Measurements from ENCODE around the gene TNS4. TPM values are rescaled to one million over a fixed set of nuclear protein-coding genes. Genes with fewer than 3 reads are reported as not detected.

The TNS4 gene
- total RNA-seq, 1 donor from 2014 or later: 0.18 TPM

- intact Hi-C loops (cut with micrococcal nuclease): no loop called here
- CTCF ChIA-PET: interaction anchor here (0.8 to 2.1 kb wide), 4 partner anchors 64 to 85 kb away, joined by 3 to 8 read pairs (median 4); no protein-coding TSS in a partner anchor
- Mint-ChIP-seq H3K36me3 (ENCODE audit: low read depth) (peaks cover 15% of the 10 kb centered on the region), H3K4me3 (no peak overlapping the region), H3K27ac (no peak overlapping the region), H3K4me1 (peaks cover 28% of the 10 kb centered on the region), H3K9me3 (no peaks in the 10 kb centered on the region), H3K27me3 (no peaks in the 10 kb centered on the region)
- POLR2A ChIA-PET: no interaction called here
- no peak for ATAC-seq (ENCODE audit: low read depth)
- DNase-seq: no peak
- no peak for TF ChIP-seq CTCF (IDR thresholded peaks at IDR 0.05)
Measured at GRCh38 chr17:40448639-40449261, 52.7 kb downstream of the TNS4 start.

- no peaks in the 10 kb centered on the region for H3K9me3 Mint-ChIP-seq
- TF ChIP-seq CTCF (IDR thresholded peaks at IDR 0.05): no peak
- ChIA-PET POLR2A (interaction anchor here (0.9 to 1.0 kb wide), 2 partner anchors 8 to 13 kb away, joined by 3 read pairs; no protein-coding TSS in a partner anchor), CTCF (interaction anchor here (2.2 kb wide), 1 partner anchor 85 kb away, joined by 11 read pairs; no protein-coding TSS in a partner anchor)
- ATAC-seq (ENCODE audit: low read depth): no peak
- no peak for DNase-seq
- peaks cover 11% of the 10 kb centered on the region for H3K36me3 Mint-ChIP-seq (ENCODE audit: low read depth)
- H3K27me3 Mint-ChIP-seq: no peaks in the 10 kb centered on the region
- intact Hi-C loops (cut with micrococcal nuclease): no loop called here
- peaks cover 29% of the 10 kb centered on the region for H3K4me1 Mint-ChIP-seq
- H3K27ac Mint-ChIP-seq: no peak overlapping the region
- H3K4me3 Mint-ChIP-seq: no peak overlapping the region
Measured at GRCh38 chr17:40448213-40448638, 53.2 kb downstream of the TNS4 start.

- peaks cover 29% of the 10 kb centered on the region for H3K4me1 Mint-ChIP-seq
- TF ChIP-seq CTCF (IDR thresholded peaks at IDR 0.05): no peak
- ATAC-seq (ENCODE audit: low read depth): no peak
- no peak for DNase-seq
- H3K36me3 Mint-ChIP-seq (ENCODE audit: low read depth): peaks cover 8% of the 10 kb centered on the region
- no peaks in the 10 kb centered on the region for H3K27me3 Mint-ChIP-seq
- H3K4me3 Mint-ChIP-seq: no peak overlapping the region
- no peak overlapping the region for H3K27ac Mint-ChIP-seq
- intact Hi-C loops (cut with micrococcal nuclease): no loop called here
- H3K9me3 Mint-ChIP-seq: no peaks in the 10 kb centered on the region
- ChIA-PET POLR2A (interaction anchor here (0.9 to 1.0 kb wide), 3 partner anchors 9 to 28 kb away, joined by 3 to 6 read pairs (median 3); no protein-coding TSS in a partner anchor), CTCF (interaction anchor here (0.6 to 2.2 kb wide), 2 partner anchors 85 to 90 kb away, joined by 5 to 11 read pairs; no protein-coding TSS in a partner anchor)
Measured at GRCh38 chr17:40447806-40448205, 53.6 kb downstream of the TNS4 start.

- intact Hi-C loops (cut with micrococcal nuclease): no loop called here
- POLR2A ChIA-PET: interaction anchor here (0.7 to 1.0 kb wide), 4 partner anchors 9 to 29 kb away, joined by 3 to 6 read pairs (median 3); partner anchors contain the start of gene TOP2A
- no peaks in the 10 kb centered on the region for H3K9me3 Mint-ChIP-seq
Measured at GRCh38 chr17:40447148-40447644, 54.2 kb downstream of the TNS4 start.

More at GRCh38 chr17:40447148-40447644, 54.2 kb downstream of the TNS4 start:
- H3K27ac Mint-ChIP-seq: no peak overlapping the region
- H3K27me3 Mint-ChIP-seq: no peaks in the 10 kb centered on the region
- CTCF ChIA-PET: interaction anchor here (0.6 to 2.2 kb wide), 3 partner anchors 33 to 89 kb away, joined by 4 to 11 read pairs (median 5); no protein-coding TSS in a partner anchor
- DNase-seq: no peak
- H3K4me3 Mint-ChIP-seq: no peak overlapping the region
- peaks cover 32% of the 10 kb centered on the region for H3K4me1 Mint-ChIP-seq
- TF ChIP-seq CTCF (IDR thresholded peaks at IDR 0.05): no peak
- no peak for ATAC-seq (ENCODE audit: low read depth)
- H3K36me3 Mint-ChIP-seq (ENCODE audit: low read depth): peaks cover 2% of the 10 kb centered on the region

Measured in activated B cell treated with CpG ODN at 0.5 μM for 24 hours (primary cell).